HepG2 (cell line): Measurements from ENCODE around the gene OGT. TPM values are rescaled to one million over a fixed set of nuclear protein-coding genes. Genes with fewer than 3 reads are reported as not detected.
A peak's percentile ranks its signal among the peaks of the same experiment; 100 is the strongest.

Experiments used
- CHD4 ChIP-seq: fragments of 200-600 bp; sonication (generic); IDR thresholded peaks from 2 replicates; pipeline ENCODE4 v1.7.0; 2017; ENCODE audit warnings: mild to moderate bottlenecking, low read length, borderline replicate concordance
- DNMT1 ChIP-seq: sonication (generic); formaldehyde crosslinking; IDR thresholded peaks from 2 replicates; pipeline ENCODE4 v1.5.1; 2020; ENCODE audit warnings: mild to moderate bottlenecking, missing genetic modification reagents
- FOSL1 ChIP-seq: sonication (generic); formaldehyde crosslinking; IDR thresholded peaks from 2 replicates; pipeline ENCODE4 v1.9.0; 2021; ENCODE audit warnings: missing genetic modification reagents, borderline replicate concordance
- GABPA ChIP-seq, 2 experiments: IDR thresholded peaks; 2 replicates each; pipeline ENCODE4 v1.6.1; 2011 to 2016; ENCODE audit warnings: low read depth in 2 of 2, low read length in 1 of 2, missing biosample characterization in 1 of 2, missing genetic modification characterization in 1 of 2
- MLLT10 ChIP-seq: sonication (generic); formaldehyde crosslinking; IDR thresholded peaks from 2 replicates; pipeline ENCODE4 v1.4.0; 2020; ENCODE audit warnings: missing genetic modification reagents
- PBX3 ChIP-seq: sonication (generic); formaldehyde crosslinking; IDR thresholded peaks from 2 replicates; pipeline ENCODE4 v1.8.1; 2023; ENCODE audit warnings: missing genetic modification reagents, inconsistent platforms, borderline replicate concordance
- PRDM15 ChIP-seq: sonication (generic); formaldehyde crosslinking; IDR thresholded peaks from 2 replicates; pipeline ENCODE4 v1.4.0; 2020; ENCODE audit warnings: missing genetic modification reagents
- SAP130 ChIP-seq: IDR thresholded peaks from 2 replicates; pipeline ENCODE4 v1.6.1; 2016; ENCODE audit warnings: low read depth
- SMC3 ChIP-seq: IDR thresholded peaks from 2 replicates; pipeline ENCODE4 v1.6.1; 2011; ENCODE audit warnings: low read length, improper control_type of control experiment
- SP140L ChIP-seq: sonication (generic); formaldehyde crosslinking; IDR thresholded peaks from 2 replicates; pipeline ENCODE4 v1.4.0; 2020; ENCODE audit warnings: missing genetic modification reagents, borderline replicate concordance
- SP5 ChIP-seq: IDR thresholded peaks from 2 replicates; pipeline ENCODE4 v1.6.1; 2016; ENCODE audit warnings: low read depth, borderline replicate concordance
- THRA ChIP-seq: sonication (generic); formaldehyde crosslinking; IDR thresholded peaks from 2 replicates; pipeline ENCODE4 v1.4.0; 2020; ENCODE audit warnings: missing genetic modification reagents, borderline replicate concordance
- ZBTB26 ChIP-seq: IDR thresholded peaks from 2 replicates; pipeline ENCODE4 v1.6.1; 2016; ENCODE audit warnings: missing compliant biosample characterization, missing genetic modification reagents, borderline replicate concordance
- ZBTB37 ChIP-seq: sonication (generic); formaldehyde crosslinking; IDR thresholded peaks from 2 replicates; pipeline ENCODE4 v1.4.0; 2020; ENCODE audit warnings: mild to moderate bottlenecking, missing genetic modification reagents
- ZFP1 ChIP-seq: IDR thresholded peaks from 2 replicates; pipeline ENCODE4 v1.6.1; 2016
- ZMAT3 ChIP-seq: sonication (generic); formaldehyde crosslinking; conservative IDR thresholded peaks from 2 replicates; pipeline ENCODE4 v1.7.0; 2021; ENCODE audit warnings: missing genetic modification reagents
- ZNF17 ChIP-seq: sonication (generic); formaldehyde crosslinking; IDR thresholded peaks from 2 replicates; pipeline ENCODE4 v1.5.0; 2020; ENCODE audit warnings: mild to moderate bottlenecking, missing genetic modification reagents
- ZNF331 ChIP-seq: sonication (generic); formaldehyde crosslinking; IDR thresholded peaks from 2 replicates; pipeline ENCODE4 v1.4.0; 2020; ENCODE audit warnings: missing genetic modification reagents
- ZNF530 ChIP-seq: sonication (generic); formaldehyde crosslinking; IDR thresholded peaks from 2 replicates; pipeline ENCODE4 v1.5.0; 2020; ENCODE audit warnings: low read depth, mild to moderate bottlenecking, missing genetic modification reagents
- ZNF572 ChIP-seq: sonication (generic); formaldehyde crosslinking; IDR thresholded peaks from 2 replicates; pipeline ENCODE4 v1.5.1; 2020; ENCODE audit warnings: mild to moderate bottlenecking, missing genetic modification reagents
- ZNF678 ChIP-seq: sonication (generic); formaldehyde crosslinking; IDR thresholded peaks from 2 replicates; pipeline ENCODE4 v1.4.0; 2020; ENCODE audit warnings: mild to moderate bottlenecking, missing genetic modification reagents
- ZNF75D ChIP-seq: sonication (generic); formaldehyde crosslinking; IDR thresholded peaks from 2 replicates; pipeline ENCODE4 v1.8.1; 2023; ENCODE audit warnings: missing genetic modification reagents, mild to moderate bottlenecking, borderline replicate concordance
- polyA plus RNA-seq, 8 experiments: library from polyadenylated mRNA; depleted of rRNA in 3 of 8; stranded (reverse) in 7 of 8; unstranded in 1 of 8; fragments of >200 nt; fragmentation: Illumina TruSeq in 4 of 8; extraction: Trizol in 4 of 8; gene quantifications; 2 replicates each; pipeline versions ENCODE4 v1.2.1 to v1.2.3, GENCODE V29; 2011 to 2016; ENCODE audit warnings: low read depth in 4 of 8, missing spikeins in 1 of 8, mixed read lengths in 1 of 8; ENCODE audit not compliant: insufficient read depth in 1 of 8
- total RNA-seq, 5 experiments: library from RNA; depleted of rRNA; stranded (reverse); fragments of >200 nt; fragmentation: Illumina TruSeq; extraction: Trizol; gene quantifications; 2 replicates each; pipeline ENCODE4 v1.2.3, GENCODE V29; 2016; ENCODE audit warnings: low read depth in 1 of 5

Gene OGT
- total and polyA plus RNA-seq, 2 of the 13 experiments (the other 11 are each of a cell fraction or from before 2014, with no cell fraction given) = 71.7 to 463 TPM

- TF ChIP-seq PRDM15 (no peak), SP140L (CRISPR knock-in tag) (no peak), ZMAT3 (CRISPR knock-in tag) (0 out of 2 replicates have a peak, but pooled peaks have one; percentile 37), THRA (CRISPR knock-in tag) (peak; percentile 38; the same call in 1 of the 2 replicates), ZNF17 (CRISPR knock-in tag) (no peak), ZNF678 (CRISPR knock-in tag) (no peak), PBX3 (CRISPR knock-in tag) (no peak), SP5 (no peak), ZNF331 (CRISPR knock-in tag) (no peak; the same call in 1 of the 2 replicates), SMC3 (no peak), MLLT10 (CRISPR knock-in tag) (no peak), ZFP1 (no peak), SAP130 (peak; percentile 95), CHD4 (no peak), ZBTB26 (CRISPR knock-in tag) (no peak), ZBTB37 (CRISPR knock-in tag) (no peak), ZNF75D (no peak), GABPA (IDR thresholded peaks at IDR 0.05; ENCODE audit: low read depth, low read length) (no peak), GABPA (CRISPR knock-in tag; IDR thresholded peaks at IDR 0.05; ENCODE audit: low read depth) (peak; percentile 73), ZNF572 (CRISPR knock-in tag) (no peak), ZNF530 (CRISPR knock-in tag) (no peak), FOSL1 (CRISPR knock-in tag) (no peak), DNMT1 (CRISPR knock-in tag) (no peak)
Measured at GRCh38 chrX:71532753-71533425, at the start of gene OGT (continued).
